ENCODE results near the gene EYA4.

- TF ChIP-seq NFE2L2 (IDR thresholded peaks at IDR 0.05; ENCODE audit: low read depth, low read length) (no peak), RCOR1 (IDR thresholded peaks at IDR 0.05; ENCODE audit: insufficient replicate concordance, low read length) (no peak), POLR2A (IDR thresholded peaks at IDR 0.05; ENCODE audit: low read depth, low read length) (no peak), MXI1 (IDR thresholded peaks at IDR 0.05; ENCODE audit: borderline replicate concordance, low read depth, low read length) (no peak), CTCF (conservative IDR thresholded peaks at IDR 0.05; ENCODE audit: low read depth, low read length) (no peak), USF2 (IDR thresholded peaks at IDR 0.05; ENCODE audit: low read depth, low read length) (no peak), SMC3 (IDR thresholded peaks at IDR 0.05; ENCODE audit: low read depth, low read length) (no peak), CEBPB (IDR thresholded peaks at IDR 0.05; ENCODE audit: low read depth, low read length) (no peak)
These were observed 152.7 kb downstream of the EYA4 start for GRCh38 chr6:133393891-133394290.

All from IMR-90 (cell line).